GM12878 (cell line): ENCODE measurements around the gene CNTRL.

Source experiments
- CTCF ChIP-seq, 3 experiments: IDR thresholded peaks in 2 of 3; conservative IDR thresholded peaks in 1 of 3; 2 replicates each; pipeline ENCODE4 v1.5.1; 2011; ENCODE audit warnings: low read depth in 3 of 3, low read length in 3 of 3, mild to moderate bottlenecking in 3 of 3, control low read depth in 2 of 3, moderate library complexity in 2 of 3, inconsistent platforms in 1 of 3, mixed read lengths in 1 of 3; ENCODE audit not compliant: control insufficient read depth in 2 of 3, insufficient read depth in 1 of 3; ENCODE audit errors: extremely low read depth in 1 of 3
- ESRRA ChIP-seq: IDR thresholded peaks from 2 replicates; pipeline ENCODE4 v1.6.1; 2012; ENCODE audit warnings: mild to moderate bottlenecking, low read length, improper control_type of control experiment
- SP1 ChIP-seq: IDR thresholded peaks from one replicate; pipeline ENCODE4 v1.6.1; 2011; ENCODE audit warnings: low read depth, low read length
- TAF1 ChIP-seq: IDR thresholded peaks from 2 replicates; pipeline ENCODE4 v1.6.1; 2011; ENCODE audit warnings: mild to moderate bottlenecking, low read depth, low read length, borderline replicate concordance
- YY1 ChIP-seq: IDR thresholded peaks from 2 replicates; pipeline ENCODE4 v1.6.1; 2011; ENCODE audit warnings: low read depth, mild to moderate bottlenecking, low read length

DNA sequence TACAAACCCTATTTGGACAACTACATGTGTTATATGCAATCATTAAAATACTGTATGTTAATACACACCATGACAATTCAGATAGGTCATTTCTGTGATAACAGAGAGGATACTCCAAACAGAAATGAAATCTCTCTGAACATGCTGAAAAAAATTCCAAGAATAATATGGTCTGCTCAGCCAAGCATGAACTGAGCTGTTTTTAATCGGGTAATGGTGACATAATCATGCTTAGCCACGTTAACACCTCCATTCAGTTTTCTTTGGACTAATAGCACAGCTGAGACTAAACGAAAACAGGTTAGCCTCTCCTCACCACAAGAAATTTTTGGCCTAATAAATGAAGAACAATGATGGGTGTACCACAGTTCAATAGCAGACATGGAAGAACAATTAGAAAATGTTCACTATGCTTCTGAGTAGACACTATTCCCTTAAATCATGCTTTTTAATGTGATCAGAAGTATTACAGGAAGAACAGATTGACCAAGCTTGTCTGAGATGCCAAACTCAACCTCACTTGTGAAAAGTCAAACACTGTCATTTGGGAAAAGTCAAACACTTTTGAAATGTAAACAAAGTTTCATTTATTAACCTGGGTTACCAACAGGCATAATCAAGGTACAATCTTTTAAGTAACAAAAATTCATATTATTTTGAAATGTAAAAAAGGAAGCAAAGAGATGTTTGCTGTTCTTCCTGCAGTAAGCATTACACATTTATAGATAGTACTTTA lies 107.5 kb downstream of the CNTRL start:
- no peak for TF ChIP-seq SP1
- no peak for TF ChIP-seq TAF1
- no peak for TF ChIP-seq CTCF (IDR thresholded peaks at IDR 0.05 in 2 of 3, conservative IDR thresholded peaks at IDR 0.05 in 1 of 3; ENCODE audit: control insufficient read depth in 2 of 3, extremely low read depth in 1 of 3, insufficient read depth in 1 of 3, low read depth in 3 of 3, low read length in 3 of 3)
- no peak for TF ChIP-seq ESRRA
- no peak for TF ChIP-seq YY1
